DND-41 (cell line): ENCODE measurements around the gene KLF13.

ENCODE experiments used
- CTCF ChIP-seq: IDR thresholded peaks from 2 replicates; pipeline ENCODE4 v1.5.1; 2012; ENCODE audit warnings: borderline replicate concordance, low read length, moderate library complexity, mild to moderate bottlenecking; ENCODE audit not compliant: poor library complexity, severe bottlenecking; ENCODE audit errors: extremely low read depth
- EZH2 ChIP-seq: IDR thresholded peaks from 3 replicates; pipeline ENCODE4 v1.6.1; 2012; ENCODE audit warnings: borderline replicate concordance, low read depth, mild to moderate bottlenecking, moderate library complexity, low read length, inconsistent platforms; ENCODE audit not compliant: severe bottlenecking

- TF ChIP-seq CTCF, result no peak
- no peak for TF ChIP-seq EZH2
Observed at GRCh38 chr15:31285772-31286261, 40.8 kb upstream of the KLF13 start.
